GM19395 (cell line): ENCODE results near the gene CALHM1.
"Not testable (repeated sequence)": the region's sequence is repeated elsewhere in the genome, so short reads cannot be mapped to it uniquely, and the experiment has no call there.

Source experiments
- ATAC-seq: cut with Tn5 transposase; IDR thresholded peaks from one replicate; pipeline ENCODE4 v1.9.1; 2021; ENCODE audit warnings: mild to moderate bottlenecking, moderate library complexity; ENCODE audit not compliant: unreplicated experiment

Gene CALHM1

DNA sequence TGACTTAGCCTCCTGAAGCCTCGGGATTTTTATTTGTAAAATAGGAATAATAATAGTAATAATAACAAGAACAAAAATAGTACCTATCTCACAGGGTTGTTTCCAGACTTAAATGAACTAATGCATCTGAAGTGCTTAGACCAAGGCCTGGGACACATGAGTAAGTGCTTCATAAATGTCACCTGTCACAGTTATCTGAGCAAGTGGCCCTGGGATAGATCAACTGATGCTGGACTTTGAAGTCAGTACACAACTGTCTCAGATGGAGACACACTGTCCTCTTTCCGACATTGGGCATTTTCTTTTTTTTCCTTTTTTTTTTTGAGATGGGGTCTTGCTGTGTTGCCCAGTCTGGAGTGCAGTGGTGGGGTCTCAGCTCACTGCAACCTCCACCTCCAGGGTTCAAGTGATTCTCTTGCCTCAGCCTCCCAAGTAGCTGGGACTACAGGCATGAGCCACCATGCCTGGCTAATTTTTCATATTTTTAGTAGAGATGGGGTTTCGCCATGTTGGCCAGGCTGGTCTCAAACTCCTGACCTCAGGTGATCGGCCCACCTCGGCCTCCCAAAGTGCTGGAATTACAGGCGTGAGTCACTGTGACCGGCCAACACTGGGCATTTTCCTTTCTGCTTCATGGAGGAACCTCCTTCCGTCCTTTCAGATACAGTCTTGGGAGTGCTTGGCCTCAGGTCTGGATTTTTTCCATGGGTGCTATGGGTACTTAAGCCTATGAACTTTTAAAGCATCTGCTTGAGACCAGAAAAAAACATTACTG, 28.1 kb upstream of the CALHM1 start:
- ATAC-seq, result not testable (repeated sequence)

DNA sequence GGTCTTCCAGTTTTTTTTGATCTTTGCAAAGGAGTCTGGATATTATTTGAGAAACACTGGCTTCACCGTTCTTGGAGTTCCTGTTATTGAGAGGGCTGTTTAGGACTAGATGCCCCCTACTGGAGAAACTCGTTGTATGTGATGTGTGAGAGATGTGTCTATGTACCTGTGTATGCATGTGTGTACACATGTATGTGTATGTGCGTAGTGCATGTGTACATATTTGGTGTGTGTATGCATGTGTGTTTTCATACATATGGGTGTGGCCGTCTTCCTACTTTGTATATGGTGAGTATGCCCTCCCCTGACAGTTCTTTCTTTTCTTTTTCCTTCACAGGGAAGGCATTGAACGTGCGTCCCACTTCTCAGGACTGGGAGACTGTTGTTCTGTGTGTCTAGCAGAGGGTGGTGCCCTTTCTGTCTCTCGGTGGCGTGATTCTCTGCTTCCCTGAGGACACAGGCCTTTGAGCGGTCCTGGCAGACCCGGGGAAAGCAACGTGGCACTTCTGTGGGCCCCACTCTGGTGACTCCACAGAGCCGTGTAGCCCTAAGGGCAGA, 23.4 kb upstream of the CALHM1 start:
- no peak for ATAC-seq

DNA sequence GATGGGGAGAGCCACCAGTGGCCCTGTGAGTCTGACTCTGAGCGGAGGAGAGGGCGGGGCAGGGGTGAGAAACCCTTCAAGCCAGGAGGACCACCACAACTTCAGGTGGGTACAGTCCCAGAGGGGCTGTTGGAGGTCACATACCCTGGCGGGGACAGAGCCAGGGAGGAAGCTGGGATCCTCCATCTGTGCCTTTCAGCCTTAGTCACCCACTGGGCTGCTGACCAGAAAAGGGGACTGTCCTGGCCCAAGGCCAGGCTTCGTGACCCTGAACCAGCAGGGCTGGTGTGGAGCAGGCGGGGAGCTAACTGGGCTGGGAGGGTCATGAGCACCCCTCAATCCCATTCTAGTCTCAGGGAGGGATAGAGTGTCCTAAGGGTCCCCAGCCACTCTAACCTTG, 21.8 kb upstream of the CALHM1 start:
- no peak for ATAC-seq

DNA sequence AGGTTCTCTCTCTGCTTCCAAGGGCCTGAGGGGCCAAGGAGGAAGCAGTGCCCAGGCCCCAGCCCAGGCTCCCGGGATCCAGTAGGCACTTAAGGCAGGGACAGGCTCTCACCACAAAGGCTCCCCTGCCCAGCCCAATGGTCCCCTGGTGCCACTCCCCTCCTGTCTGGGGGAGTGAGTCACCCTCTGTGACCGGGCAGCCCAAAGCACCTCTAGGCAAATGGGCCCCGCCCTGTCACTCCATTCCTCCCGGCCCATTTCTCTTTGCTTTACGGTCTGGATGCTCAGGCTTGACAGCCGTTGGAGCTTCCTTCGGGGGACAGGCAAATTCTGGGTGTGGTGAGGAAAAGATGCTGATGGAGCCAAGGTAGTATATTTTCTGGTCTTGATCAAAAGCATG, 20.4 kb upstream of the CALHM1 start, which contains the start of gene CALHM3:
TSS of gene CALHM3 (minus strand) at position 106 of the 400 bp plus-strand sequence. CDS start 208 bp downstream, outside the sequence.
- ATAC-seq, result no peak

DNA sequence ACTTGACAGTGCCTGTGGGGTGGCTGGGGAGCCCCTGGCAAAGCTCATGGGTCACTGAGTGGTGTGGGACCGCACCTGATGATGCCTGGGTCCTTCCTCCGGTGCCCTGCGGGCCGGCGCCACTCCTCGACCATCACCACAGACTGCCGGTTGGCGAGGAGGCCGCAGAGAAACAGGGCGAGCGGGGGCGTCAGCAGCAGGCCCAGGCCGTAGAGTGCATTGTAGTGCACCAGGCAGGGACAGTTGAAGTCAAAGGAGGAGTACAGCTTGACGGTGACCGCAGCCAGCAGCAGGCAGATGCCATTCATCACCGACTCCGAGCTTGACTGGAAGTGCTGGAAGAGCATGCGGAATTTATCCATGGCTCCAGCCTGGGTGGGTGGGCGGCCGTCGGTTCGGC, 20.0 kb upstream of the CALHM1 start:
- ATAC-seq, result no peak

DNA sequence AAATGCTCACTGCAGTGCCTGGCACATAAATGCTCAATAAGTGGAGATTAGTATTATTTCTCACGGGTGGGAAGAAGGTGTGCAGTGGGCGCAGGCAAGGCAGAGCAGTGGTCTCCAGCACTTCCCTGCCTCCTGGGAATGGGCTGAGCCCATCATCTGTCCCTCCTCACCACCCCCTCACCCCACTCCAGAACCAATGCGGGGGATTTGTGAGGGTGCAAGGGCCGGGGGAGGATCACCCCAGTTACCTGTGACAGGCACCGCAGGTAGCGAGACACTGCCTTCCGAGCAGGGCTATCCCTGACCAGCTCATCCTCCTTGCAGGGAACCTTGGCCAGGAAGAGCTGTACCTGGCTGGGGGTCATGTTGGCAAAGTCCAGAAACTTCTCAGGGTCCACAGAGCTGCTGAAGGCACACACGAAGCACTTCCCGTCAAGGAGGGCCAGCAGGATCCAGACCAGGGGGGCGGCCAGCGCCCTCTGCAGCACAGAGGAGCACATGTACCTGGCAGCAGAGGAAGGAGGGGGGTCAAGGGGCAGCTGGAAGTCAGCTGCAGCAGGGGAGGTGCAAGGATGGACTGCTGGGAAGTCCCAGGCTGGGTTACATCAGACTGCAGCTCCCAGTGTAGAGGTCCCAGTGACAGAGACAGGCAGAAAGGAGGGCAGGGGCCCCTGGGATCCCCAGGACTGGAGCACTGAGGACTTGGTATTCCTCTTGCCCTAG, 17.5 kb upstream of the CALHM1 start:
- ATAC-seq, result no peak

DNA sequence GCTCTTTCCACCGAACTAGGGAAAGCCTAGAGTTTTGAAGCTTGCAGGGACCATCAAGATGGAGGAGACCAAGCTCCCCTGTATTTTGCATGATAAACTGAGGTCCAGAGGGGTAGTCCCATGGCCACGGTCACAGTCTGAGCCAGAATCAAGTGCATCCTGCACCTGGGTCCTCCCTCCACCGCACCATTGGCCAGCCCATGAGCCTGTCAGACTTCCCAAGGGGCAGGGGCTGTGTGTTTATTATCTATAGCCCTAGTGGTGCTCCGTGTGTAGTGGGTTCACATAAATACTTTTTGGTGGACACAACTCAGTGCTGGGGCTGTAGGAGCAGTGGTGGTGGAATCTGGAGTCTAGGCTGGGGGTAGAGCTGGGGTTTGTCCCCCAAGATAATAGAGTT, 16.7 kb upstream of the CALHM1 start:
- ATAC-seq, result no peak

DNA sequence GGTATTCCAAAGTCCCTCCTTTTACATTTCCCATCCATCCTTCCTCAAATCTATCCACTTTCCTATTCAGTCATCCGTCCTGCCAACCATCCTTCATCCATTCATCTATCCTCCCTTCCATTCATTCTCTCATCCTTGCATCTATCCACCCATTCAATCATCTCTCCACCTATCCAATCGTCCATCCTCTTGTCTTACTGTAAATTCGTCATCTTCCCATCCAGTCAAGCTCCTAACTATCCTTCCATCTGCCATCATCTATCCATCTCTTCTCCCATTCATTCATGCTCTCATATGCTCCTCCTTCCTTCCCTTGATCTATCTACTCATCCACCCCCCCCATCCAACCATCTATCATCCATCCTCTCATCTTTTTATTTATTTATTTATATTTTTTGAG, 15.4 kb upstream of the CALHM1 start:
- no peak for ATAC-seq

DNA sequence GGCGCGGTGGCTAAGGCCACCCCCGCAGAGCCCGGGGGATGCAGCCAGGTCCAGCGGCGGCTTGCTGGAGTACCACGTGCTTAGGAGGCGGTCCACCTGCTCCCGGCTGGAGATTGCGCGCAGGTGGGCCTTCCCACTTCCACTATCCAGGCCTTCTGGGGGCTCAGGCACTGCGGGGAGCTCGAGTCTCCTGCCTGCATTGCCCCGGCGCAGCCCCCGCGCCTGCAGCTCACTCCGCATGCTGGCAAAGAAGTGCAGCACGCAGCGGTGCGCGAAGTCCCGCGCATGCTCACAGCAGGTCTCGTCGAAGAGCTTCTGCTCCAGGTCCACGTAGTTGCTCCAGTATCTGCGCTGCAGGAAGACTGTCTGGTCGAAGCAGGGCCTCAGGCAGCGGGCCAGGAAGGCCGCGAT, 14.6 kb upstream of the CALHM1 start:
- ATAC-seq, result no peak

DNA sequence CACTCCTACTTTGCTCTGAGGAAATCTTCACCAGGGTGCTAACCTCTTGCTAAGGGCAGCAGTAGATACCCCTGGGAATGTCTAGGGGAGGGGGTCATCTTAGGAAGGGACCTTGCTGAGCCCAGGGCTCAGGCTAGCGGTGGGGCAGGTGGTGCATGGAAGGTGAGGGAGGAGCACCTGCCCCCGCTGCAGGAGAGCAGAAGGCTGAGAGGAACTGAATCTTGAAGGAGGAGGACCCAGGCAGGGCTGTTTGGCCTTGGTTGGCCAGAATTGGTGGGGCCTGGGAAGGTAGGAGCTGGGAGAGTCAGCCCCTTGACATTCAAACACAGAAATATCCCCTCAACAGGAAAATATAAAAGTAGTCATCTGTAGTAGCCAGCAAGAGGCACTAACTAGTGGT, 13.3 kb upstream of the CALHM1 start:
- ATAC-seq, result no peak

DNA sequence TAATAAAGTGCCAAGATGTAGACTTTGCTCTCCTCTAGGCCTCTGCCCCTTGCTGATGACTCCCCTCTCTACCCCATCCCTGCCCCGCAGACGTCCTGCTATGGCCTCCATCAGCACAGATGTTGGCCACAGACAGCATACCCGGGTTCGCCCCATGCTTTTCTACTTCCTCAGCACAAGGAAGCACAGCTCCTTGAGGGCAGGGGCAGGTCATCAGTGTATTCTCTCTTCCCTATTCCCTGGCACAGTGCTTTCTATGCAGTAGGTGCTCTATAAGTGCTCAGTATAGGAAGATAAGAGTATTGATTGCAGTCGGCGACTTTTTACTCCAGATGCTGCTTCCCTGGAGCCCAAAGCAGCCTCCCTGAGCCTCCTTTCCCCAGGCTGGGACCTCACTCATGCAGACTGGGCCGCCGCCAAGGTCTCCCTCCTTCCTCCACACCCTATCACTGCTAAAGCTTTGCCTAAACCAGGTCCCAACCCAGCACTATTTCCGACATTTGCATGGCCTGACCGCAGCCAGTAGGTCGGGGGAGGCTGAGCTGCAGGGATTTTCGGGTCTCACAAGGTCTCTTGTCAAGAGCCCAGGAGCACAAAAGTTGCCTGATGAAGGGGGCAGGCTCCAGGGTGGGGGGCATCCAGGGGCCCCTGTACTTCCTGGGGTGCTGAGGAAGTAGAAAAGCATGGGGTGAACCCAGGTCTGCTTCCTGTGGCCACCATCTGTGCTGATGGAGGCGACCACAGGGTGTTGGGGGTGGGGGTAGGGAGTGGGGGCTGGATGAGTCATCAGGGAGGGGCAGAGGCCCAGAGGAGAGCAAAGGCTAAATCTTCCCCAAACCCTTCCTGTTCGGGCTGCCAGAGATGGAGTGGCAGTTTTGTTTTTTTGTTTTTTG, 12.3 kb upstream of the CALHM1 start:
- peak; percentile 77 for ATAC-seq

DNA sequence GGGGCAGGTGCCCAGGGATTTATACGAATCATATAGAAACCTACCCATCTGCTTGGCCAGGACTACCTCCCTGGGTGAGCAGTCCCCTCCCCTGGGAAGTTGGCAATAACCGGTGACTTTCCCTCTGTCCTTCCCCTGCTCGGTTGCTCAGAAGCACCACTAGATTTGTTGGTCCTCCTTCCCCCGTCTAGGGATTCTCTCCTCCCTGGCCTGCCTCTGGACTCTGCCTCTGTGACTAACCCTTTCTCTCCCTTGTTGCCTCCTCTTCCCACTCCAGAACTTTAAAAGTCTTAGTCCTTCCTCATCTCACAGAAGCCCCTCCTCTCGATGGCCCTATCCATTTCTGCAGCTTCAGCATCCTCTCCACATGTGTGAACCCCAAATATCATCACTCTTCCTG, 10.5 kb upstream of the CALHM1 start:
- ATAC-seq, result no peak

DNA sequence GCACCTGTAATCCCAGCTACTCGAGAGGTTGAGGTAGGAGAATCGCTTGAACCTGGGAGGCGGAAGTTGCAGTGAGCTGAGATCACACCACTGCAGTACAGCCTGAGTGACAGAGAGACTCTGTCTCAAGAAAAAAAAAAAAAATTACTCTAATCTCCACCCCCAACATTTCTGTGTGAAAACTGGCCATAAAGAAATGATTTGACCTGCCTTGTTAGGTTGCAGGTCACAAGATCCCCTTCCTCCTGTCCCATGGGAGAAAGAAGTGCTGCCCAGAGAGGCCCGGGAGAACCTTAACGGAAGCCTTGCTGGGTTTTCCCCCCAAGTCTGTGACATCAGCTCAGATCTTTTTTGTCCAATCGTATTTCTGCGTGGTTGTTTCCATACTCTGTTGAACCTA, 8.7 kb upstream of the CALHM1 start:
- peak; percentile 35 for ATAC-seq

DNA sequence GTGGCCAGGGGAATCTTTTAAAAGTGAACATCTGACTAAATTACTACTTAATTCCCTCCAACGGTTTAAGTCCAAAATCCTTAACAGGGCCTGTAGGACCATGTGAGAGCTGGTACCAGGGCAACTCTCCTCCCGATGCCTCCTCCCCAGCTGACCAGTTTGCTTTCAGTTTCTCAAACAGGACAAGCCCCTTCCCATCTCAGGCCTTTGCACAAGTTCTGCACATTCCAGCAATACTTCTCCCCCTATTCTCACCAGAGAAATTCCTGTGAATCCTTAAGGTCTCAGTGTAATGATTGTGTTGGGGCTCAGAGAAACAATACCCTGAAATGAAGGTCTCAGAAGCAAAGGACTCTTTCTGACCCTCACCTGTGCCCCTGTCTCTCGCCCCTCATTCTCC, 8.0 kb upstream of the CALHM1 start:
- no peak for ATAC-seq

DNA sequence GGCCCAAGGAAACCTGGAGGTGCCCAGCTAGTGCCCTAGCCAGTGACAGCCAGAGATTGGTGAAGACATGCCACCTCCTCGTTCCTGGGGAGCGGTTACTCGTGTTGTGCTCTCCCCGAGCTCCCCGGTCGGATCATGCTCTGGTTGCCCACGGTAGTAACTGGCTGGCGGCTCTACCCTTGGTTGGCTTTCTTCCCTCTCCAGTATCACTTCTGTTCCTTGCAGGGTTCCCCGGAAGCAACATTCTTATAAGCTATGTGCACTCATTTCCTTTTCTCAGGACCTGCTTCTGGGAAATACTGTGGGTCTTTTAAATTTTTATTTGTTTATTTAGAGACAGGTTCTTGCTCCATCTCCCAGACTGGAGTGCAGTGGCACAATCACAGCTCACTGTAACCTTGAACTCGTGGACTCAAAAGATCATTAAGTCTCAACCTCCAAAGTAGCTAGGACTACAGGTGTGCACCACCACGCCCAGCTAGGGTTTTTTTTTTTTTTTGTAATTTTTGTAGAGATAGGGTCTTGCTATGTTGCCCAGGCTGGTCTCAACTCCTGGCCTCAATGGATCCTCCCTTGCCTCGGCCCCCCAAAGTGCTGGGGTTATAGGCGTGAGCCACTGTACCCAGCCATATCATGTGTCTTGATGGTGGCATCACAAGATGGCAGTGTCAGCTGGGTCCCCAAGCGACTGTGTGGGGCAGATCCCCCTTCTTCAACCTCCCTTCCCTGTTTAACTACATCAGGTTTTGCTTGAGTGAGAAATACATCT, 6.9 kb upstream of the CALHM1 start:
- ATAC-seq, result no peak

DNA sequence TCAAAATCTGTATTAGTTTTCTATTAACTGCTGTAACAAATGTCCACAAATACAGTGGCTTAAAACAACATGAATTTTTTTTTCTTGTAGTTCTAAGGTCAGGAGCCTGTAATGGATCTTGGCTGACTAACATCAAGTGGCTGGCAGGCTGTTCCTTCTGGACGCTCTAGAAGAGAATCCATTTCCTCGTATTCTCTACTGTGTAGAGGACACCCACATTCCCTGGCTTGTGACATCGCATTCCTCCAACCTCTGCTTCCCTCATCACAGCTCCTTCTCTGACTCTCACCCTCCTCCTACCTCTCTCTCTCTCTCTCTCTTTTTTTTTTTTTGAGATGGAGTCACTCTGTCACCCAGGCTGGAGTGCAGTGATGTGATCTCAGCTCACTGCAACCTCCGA, 4.8 kb upstream of the CALHM1 start:
- no peak for ATAC-seq

DNA sequence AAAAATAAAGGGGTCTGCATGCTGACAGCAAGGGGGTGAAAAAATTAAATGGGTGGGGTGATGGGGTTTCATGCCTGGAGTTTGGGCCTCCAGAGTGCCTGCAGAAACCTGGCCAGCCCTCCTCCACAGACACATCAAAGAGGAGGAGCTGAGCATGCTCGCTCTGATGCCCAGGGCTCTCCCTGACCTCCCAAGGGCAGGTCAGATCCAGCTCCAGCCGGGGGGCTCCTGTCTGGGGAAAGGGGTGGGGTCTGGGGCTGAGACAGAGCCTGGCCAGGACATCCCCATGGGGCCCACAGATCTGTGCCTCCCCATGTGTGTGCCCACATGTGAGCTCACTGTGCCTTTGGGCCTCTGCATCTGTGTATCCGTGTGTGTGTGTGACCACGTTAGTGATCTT, 915 bp upstream of the CALHM1 start:
- no peak for ATAC-seq

DNA sequence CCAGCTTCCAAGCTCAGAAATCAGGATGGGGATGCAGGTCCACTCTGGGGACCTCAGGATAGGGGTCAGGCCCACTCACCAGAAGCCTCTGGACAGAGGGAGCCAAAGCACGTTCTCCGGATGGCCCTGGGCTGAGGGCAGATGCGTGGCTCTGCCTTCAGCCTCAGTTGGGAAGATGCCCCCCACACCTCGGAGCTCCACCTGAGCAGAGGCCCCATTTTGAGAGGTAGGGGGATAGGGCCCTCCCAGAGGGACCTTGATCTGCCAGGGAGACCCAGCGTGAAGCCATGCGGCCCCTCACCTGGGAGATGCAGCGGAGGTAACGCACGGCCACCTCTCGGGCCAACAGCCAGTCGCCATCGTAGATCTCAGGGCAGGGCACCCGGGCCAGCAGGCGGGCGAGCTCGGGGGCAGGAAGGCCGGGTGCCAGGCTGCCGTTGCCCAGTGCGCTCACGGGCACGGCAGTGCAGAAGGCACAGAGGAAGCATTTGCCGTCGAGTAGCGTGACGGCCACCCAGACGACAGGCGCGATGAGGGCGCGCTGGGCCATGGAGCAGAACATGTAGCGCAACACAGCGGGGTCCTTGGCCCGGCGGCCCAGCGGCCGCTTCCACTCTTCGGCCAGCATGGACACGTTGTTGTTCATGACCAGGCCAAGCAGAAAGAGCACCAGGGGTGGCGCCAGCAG, 660 bp downstream of the CALHM1 start:
- ATAC-seq, result no peak

DNA sequence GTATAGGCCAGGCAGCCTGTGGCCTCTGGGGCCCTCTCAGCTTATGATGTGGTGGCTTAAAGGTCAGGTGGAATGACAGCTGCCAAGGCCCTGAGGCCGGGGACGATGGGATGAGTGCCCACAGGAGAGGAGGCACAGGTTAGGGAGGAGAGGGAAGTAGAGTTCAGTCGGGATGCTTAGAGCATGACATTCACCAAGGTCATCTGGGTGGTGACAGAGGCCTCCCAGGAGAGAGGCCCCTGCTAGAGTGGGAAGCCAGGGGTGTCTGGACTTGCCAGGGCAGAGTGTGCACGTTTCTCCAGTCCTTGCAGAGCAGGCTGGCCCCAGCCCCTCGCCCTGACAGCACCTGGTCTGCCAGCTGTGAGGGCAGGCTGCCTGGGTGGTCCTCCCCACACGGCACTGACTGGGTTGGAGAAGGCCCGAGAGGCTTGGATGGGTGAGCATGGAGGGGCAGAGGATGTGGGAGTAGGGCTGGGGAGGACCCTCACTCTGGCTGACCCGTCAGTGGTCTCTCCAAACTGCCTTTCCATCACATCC, 1.5 kb downstream of the CALHM1 start:
- ATAC-seq, result no peak
